ENCODE data around the gene THSD4. TPM values are rescaled to one million over a fixed set of nuclear protein-coding genes. Genes with fewer than 3 reads are reported as not detected.

Gene THSD4
- total RNA-seq = 80.7 TPM
- long read RNA-seq, partial matches to known transcripts = 0 of 58 reads
- long read RNA-seq, other reads (novel, unspliced or antisense) = 58 of 58 reads

DNA sequence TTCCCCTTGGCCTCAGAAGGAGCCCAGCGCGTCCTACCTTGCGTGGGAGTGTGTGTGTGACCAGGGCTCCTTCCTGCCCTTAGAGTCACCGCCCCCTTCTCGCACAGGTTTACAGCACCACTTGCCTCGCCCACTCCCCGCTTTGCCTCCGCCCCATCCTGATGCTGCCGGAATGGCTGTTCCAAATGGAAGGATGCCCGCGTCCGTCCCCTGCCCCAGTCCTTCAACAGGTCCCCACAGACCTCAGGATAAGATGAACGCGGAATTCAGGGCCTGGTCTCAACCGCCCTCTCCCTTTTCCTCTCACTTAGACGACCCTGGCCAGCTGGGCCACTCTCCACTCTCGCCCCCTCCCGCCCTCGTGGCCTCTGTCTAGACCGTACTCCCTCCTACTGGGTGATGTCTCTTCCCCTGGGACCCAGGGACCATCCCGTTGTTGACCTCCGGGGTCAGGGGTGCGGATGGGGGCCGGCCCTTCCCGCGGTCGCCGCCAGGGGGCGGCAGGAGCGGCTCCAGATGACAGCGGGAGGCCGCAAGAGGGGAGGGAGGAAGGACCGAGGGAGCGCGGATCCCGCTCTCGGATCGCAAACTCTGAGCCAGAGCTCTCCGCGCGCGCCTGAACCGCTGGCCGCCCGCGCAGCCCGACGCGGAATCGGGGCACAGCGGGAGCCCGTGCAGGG, at the start of gene THSD4:
Gene THSD4 (plus strand): TSS at position 585 of the 680 bp plus-strand sequence.
- ATAC-seq (peak; percentile 57), DNase-seq (peak; percentile 88)
- intact Hi-C loops (cut with micrococcal nuclease) = loop anchor here (5.0 kb wide), 1 partner anchor 327 kb away; no protein-coding TSS in a partner anchor

DNA sequence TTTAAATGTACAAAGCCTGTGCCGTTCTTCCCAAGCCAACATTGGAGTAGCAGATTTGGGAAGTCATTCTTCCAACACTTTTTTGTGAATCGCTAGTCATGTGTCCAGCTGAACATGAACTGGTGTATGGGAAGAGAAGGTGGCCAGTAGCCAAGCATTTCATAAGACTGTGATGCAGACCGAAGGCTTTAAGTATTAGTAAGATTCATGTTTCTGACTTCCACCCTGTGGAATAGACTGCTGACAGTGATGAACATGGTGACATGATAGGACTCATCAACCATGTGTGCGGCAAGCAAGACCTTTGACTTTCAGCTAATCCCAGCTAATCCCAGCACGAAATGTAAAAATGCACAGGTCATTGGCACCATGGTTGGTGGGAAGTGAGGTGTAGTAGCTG, 48.3 kb upstream of the THSD4 start:
- ATAC-seq (peak; percentile 69), DNase-seq (no peak)
- intact Hi-C loops (cut with micrococcal nuclease) = no loop called here

DNA sequence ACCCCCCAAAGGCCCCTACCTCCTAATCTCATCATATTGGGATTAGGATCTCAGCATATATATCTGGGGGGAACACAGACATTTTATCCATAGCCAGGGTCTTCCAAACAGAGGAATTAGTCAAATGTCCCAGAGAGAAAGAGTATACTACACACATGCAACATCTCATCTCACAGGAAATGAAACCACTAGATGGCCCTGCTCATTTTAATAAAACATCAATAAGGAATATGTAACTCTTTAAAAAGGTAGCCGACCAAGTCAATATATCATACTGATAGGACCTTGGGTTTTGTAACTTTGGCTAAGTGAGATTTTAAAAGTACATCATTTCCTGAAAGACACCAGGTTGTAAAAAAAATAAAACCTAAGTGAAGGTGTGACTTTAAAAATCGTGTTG, 45.6 kb upstream of the THSD4 start:
- DNase-seq (no peak), ATAC-seq (no peak)
- intact Hi-C loops (cut with micrococcal nuclease) = no loop called here

DNA sequence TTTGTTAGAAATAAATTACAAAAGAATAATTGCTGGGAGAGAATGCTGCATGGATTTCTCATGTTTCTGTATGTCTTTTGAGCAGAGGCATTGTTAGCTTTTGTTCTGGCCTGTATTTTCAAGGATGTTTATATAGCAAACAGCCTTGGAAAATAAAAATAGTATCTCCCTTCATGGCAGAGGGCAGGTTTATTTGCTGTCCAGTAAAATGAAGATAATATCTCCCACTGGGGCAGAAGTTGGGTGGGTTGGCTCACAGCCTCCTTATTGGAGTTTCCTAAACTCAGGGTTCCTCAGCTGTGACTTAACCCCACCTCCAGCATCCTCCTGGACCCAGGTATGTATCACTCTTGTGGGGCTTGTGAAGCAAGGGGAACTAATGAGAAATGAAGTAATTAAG, 43.7 kb upstream of the THSD4 start:
- intact Hi-C loops (cut with micrococcal nuclease) = no loop called here
- ATAC-seq = no peak
- no peak for DNase-seq

DNA sequence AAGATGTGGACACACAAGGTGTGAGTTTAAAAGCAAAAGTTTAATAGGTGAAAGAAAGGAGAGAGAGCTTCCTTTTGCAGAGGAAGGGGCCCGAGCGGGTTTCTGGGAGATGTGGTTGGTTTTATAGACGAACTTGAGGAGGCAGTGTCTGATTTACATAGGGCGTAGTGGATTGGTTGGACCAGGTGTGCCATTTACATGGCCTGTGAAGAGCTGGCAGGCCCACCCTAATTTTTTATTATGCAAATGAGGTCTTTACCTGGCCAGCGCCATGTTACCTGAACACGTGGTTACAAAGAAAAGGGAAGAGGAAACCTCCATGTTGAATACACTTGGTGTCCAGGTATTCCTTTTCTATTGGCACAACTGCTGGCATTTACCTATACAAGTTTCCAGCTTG, 42.8 kb upstream of the THSD4 start:
- DNase-seq = no peak
- ATAC-seq = no peak
- intact Hi-C loops (cut with micrococcal nuclease) = no loop called here

DNA sequence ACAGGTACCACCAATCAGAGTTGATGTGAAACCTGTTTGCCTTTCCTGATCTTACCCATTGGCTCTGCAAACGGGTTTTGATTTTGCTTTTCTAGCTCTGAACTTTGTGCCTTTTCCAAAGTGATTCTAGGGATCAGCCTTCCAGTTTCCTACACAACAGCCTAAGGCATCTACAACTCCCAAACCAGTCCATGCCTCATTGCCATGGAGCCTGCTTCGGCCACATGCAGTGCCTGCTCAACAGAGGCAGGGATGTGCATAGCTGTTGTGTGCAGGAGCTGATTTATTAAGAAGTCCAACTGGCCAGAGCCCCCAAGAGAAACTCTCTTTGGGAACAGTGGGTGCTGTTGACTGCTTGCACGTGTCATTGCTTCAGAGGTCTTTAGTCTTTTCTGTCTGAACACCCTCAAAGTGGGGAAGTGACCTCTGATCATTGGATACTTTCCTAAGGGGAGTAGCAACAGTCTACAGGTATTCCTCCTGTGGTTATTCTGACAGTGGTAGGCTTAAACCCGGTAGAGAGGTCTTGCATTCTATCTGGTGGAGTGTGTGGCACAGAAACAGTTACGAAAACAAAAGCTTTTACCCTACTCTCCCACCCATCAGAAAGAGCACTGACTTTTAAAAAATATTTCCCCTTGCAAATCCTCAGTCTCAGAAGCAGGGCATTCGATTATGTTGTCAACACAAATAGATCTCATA, 36.6 kb upstream of the THSD4 start:
- intact Hi-C loops (cut with micrococcal nuclease) = no loop called here
- no peak for DNase-seq

DNA sequence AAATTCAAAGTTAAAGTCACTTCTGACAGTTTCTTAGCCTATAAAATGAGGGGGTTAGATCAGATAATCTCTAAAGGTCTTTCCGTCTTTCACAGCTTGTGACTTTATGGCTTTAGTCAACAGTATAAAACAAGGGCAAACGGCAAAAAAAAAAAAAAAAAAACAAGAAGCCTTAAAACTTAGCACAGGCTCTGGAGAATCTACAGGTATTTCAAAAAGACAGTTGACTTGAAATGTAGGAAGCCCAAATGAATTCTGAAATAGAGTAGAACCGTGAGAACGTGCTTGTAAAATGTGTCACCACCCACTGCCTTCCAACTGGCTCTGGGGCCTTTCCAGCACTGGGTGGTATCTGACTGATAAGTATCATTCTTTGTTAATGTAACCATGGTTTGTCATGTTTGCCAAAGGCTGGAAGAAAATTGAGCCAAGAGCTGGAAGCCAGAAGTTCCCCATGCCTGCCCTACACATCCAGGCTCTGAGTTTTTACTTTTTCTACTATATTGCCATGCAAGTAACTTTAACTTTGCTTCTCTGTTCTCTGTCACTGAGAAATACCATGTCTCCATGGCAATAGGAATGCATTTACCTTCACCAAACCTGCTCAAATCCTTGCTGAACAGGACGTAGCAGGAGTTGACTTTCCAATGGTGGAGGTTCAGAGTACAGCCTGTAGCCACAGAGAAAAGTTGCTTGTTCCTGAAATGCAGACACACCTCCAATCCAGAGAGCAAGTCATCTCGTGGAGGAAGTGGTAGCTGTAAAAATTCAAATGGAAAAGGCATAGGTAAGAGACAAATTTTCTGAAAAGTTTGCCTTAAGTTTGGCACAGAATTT, 35.8 kb upstream of the THSD4 start:
- intact Hi-C loops (cut with micrococcal nuclease) = no loop called here
- ATAC-seq (peak; percentile 67), DNase-seq (peak; percentile 54)

More for the DNA sequence above, 36.6 kb upstream of the THSD4 start:
- no peak for ATAC-seq

DNA sequence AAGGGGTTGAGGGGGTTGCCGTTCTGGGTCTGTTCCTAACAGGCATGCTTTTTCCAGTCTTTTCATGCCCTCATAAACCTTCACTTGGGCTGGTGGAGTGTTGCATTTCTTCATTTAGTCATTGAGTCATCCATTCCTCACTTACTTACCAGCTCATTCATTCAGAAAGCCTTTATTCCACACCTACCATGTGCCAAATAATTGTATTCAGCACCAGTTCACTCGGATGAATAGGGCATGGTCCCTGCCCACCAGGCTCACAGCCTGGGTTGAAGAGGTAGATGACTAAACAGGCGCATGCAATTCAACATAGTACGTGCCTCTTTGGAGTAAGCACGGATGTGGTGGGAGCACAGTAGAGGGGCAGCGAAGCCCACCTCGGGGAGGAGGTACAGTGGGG, 35.1 kb upstream of the THSD4 start:
- intact Hi-C loops (cut with micrococcal nuclease) = no loop called here
- ATAC-seq = no peak
- no peak for DNase-seq

DNA sequence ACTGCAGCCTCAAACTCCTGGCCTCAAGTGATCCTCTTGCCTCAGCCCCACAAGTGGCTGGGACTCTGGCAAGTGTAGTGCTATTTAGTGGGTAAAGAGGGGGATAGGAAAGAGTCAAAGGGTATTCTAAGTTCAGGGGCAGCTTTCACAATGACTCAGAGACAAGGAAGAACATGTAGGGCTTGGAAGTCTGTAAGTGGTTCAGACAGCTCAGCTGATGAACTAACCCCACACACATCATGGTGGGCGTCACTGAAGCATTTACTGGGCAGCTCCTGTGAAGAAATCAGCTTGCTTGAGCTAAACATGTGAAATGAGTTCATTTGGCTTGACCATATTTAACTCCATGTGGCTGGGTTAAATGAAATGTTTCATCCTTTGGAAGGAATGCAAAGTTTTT, 34.6 kb upstream of the THSD4 start:
- DNase-seq (no peak), ATAC-seq (no peak)
- intact Hi-C loops (cut with micrococcal nuclease) = no loop called here

DNA sequence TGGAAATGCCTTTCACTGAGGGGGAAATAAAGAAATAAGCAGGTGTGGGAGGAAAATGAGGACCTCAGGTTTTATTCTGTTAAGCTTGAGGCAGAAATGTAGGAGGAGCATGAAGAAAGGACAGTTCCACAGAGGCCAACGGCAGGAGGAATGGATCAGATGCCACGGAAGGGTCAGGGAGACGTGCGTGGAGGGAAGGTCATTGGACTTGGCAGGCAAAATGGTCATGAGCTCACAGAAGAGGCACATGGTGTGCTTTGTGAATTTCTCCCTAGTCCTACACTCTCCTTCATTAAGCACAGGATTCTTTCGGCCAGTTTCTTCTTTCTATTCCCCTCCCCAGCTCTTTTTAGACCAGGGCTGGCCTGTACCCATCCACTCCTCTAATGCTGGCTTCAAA, 32.5 kb upstream of the THSD4 start:
- intact Hi-C loops (cut with micrococcal nuclease) = no loop called here
- ATAC-seq (peak; percentile 81), DNase-seq (peak; percentile 43)

DNA sequence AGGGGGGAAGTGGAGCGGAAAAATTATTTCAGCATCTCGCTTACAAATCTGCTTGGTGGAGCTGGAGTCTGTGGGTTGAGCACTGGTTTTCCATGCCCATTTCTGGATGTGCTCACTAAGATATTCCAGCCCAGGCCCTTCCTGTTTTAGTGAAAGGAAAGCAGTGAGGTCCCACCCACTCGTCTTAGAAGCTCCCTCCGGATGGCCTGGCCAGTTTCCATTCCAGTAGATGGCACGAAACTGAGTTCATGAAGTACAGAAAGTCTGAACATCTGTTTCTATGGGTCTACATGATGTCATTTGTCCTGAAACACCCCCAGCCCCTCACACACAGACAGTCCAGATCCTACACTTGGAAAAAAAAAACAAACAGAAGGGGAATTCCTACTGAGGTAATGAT, 31.9 kb upstream of the THSD4 start:
- DNase-seq = peak; percentile 48
- ATAC-seq = peak; percentile 72
- intact Hi-C loops (cut with micrococcal nuclease) = no loop called here

DNA sequence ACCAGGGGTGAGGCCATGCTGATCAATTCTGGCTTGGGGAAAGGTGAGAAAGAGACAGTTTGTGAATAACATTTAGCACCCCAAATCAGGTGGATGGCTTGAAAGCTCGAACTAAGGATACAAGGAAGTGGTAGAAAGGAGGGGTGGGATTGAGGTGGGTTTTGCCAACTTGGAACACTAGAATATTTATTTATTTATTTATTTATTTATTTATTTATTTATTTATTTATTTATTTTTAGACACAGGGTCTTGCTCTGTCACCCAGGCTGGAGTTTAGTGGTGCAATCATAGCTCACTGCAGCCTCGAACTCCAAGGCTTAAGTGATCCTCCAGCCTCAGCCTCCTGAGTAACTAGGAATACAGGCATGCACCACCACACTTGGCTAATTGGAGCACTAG, 31.0 kb upstream of the THSD4 start:
- no peak for ATAC-seq
- no peak for DNase-seq
- intact Hi-C loops (cut with micrococcal nuclease) = no loop called here

DNA sequence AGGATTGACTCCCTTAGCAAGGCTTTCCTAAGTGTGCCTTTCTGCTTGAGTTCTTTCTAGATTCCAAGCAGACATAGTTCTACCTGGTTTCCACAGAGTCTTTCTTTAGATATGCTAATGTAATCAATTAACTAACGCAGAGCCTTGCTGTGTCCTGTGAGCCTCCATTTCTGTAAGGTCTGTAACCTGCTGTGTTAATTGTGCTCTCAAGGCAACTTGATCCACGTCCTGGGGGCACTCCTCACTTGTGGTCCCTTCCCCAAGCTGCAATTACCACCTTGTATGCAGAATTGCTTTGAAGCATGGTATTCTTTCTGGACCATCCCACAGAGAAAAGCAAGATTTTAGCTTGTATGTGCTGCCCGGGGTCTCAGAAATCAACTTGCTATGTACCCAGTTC, 29.5 kb upstream of the THSD4 start:
- DNase-seq (no peak), ATAC-seq (no peak)
- intact Hi-C loops (cut with micrococcal nuclease) = no loop called here

DNA sequence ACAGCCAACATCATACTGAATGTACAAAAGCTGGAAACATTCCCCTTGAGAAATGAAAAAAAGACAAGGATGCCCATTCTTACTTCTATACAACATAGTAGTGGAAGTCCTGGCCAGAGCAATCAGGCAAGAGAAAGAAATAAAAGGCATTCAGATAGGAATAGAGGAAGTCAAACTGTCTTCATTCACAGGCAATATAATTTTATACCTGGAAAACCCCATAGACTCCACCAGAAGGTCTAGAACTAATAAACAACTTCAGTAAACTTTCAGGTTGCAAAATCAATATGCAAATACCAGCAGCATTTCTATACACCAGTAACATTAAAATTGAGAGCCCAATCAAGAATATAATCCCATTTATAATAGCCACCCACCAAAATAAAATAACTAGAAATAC, 27.1 kb upstream of the THSD4 start:
- DNase-seq (no peak), ATAC-seq (no peak)
- intact Hi-C loops (cut with micrococcal nuclease) = no loop called here

DNA sequence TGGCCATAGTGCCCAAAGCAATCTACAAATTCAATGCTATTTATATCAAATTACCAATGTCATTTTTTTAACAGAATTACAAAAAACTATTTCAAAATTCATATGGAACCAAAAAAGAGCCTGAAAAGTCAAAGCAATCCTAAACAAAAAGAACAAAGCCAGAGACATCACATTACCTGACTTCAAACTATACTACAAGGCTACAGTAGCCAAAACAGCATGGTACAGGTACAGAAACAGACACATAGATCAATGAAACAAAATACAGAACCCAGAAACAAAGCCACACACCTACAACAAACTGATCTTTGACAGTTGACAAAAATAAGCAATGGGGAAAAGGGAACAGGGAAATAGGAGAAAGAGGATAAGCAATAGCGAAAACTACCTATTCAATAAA, 26.6 kb upstream of the THSD4 start:
- intact Hi-C loops (cut with micrococcal nuclease) = no loop called here
- DNase-seq (no peak), ATAC-seq (no peak)

DNA sequence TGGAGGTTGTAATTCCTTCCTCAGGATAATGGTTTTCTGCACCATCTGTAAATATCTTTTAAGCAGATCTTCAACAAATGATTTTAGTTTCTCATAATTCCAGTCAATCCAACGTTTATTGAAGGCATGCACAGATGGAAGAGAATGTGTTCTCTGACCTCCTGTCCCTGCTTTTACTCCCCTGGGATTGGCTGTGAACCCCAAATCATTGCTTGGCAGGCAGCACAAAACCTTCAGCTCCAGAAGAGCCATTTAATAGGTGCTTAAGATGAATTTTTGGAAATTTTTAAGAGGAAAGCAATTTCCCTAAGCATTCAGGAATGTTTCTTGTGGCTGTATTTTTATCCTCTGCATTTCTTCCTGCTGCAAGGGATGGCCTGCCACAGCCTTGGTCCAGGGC, 25.5 kb upstream of the THSD4 start:
- ATAC-seq = no peak
- intact Hi-C loops (cut with micrococcal nuclease) = no loop called here
- no peak for DNase-seq

DNA sequence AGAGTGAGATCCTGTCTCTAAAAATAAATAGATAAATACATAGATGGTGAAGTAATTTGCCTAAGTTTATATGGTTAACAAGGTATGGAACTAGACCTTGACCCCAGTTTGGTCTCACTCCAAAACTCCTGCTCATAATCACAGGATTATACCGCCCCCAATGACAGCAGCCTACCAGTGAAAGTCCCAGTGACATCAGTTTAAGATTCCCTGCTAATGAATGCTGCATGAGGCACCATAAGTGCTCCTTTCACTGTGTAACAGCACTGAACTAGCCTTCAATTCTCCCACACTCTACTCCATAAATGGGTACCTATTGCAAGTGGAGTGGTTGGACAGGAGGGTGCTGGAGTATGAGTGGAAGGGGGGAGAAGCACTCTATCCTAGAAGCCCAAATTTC, 23.7 kb upstream of the THSD4 start:
- ATAC-seq = no peak
- no peak for DNase-seq
- intact Hi-C loops (cut with micrococcal nuclease) = no loop called here

DNA sequence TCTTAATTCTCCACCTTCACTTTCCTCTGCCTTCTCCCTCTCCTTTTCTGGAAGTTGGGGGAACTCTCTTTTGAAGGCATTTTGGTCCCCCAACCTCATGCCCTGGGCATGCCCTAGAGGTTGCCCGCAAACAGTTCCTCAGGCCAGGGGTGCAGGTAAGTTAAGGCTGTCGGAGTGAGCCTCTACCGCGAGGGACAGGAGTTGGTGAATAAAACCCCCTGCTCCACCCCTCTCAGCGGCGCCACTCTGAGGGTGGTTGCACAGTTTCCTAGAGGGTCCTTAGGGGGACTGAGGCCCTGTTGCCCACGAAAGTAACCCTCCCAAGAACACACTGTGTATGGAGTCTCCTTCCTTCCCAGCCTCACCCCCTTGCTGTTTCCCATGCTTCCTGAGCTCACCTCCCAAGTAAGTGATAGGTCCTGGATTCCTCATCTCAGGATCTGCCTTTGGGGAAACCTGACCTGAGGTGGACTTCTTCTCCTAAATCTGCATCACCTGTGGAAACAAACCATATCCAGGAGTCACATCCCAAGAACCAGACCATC, 23.1 kb upstream of the THSD4 start:
- intact Hi-C loops (cut with micrococcal nuclease) = no loop called here
- ATAC-seq = no peak
- no peak for DNase-seq

DNA sequence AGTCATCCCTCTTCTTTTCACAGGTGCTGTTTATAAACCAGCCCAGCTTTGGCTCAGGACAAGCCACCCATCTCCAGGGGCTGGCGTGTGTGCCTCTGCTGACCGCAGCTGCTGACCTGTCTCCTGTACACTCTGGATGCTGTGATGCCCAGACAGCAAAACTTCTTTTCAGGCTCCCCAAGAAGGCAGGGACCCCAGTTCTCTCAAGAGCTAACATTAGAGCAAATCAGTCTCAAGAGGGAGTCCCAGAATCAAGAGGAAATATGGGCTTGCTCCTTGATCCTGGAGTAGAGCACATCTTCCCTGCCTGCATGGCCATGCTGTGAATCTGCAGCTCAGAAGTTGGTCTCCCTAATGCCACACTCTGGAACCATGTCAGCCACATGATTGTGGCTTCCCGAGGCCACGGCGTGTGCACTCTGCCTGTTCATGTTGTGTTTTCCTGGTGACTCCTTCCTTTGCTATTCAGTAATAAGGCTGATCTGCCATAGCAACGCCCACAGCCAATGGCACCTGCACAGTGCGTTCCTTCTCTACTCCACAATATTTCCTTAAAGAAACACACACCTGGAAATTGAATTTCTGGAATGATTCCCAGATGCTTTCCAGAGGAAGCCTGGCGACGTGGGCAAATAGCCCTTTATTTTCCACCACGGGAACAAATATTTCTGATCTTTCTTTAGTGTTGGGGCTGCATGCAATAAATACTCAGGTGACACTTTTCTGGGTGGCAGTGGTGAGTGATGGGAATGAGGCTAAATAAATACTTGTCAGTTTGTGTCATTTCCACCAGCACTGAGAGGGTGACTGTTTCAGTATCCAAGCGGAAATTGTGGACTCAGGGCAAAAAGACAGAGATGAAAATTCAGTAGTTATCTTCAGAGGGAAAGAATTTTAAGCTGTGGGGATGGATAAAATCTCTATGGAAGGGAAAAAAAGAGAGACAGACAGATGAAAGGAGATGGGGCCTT, 21.9 kb upstream of the THSD4 start:
- ATAC-seq = no peak
- intact Hi-C loops (cut with micrococcal nuclease) = no loop called here
- no peak for DNase-seq

All from left ventricle myocardium superior (tissue), 1 donor.